Tibial artery (tissue), 4 donors: Measurements from ENCODE around the gene KRTAP2-4.
A peak's percentile ranks its signal among the peaks of the same experiment; 100 is the strongest.
"Not testable (repeated sequence)": the region's sequence is repeated elsewhere in the genome, so short reads cannot be mapped to it uniquely, and the experiment has no call there.

Experiments used
- DNase-seq, 2 donors: peaks; one replicate each; pipeline ENCODE4 v3.0.0-alpha.2; 2019
- H3K27ac ChIP-seq, 2 donors: fragments of 200-600 bp; sonication (generic) in 1 of 2; 1 replicate in 1 of 2; 2 replicates in 1 of 2; pipeline ENCODE4 v1.5.1; 2018 to 2019; ENCODE audit warnings: mild to moderate bottlenecking in 1 of 2
- H3K27me3 ChIP-seq, 2 donors: fragments of 200-600 bp; sonication (generic) in 1 of 2; one replicate each; pipeline versions ENCODE4 v1.5.1 to v1.6.0; 2016 to 2019
- H3K36me3 ChIP-seq, 3 donors: fragments of 200-600 bp; sonication (generic) in 2 of 3; one replicate each; pipeline ENCODE4 v1.5.1; 2016 to 2019; ENCODE audit warnings: mild to moderate bottlenecking in 2 of 3
- H3K4me1 ChIP-seq, 4 donors: fragments of 200-600 bp; sonication (generic) in 2 of 4; 1 replicate in 3 of 4; 2 replicates in 1 of 4; pipeline ENCODE4 v1.5.1; 2016 to 2019
- H3K4me3 ChIP-seq, 2 donors: fragments of 200-600 bp; sonication (generic) in 1 of 2; 1 replicate in 1 of 2; 2 replicates in 1 of 2; pipeline ENCODE4 v1.5.1; 2018 to 2019; ENCODE audit warnings: mild to moderate bottlenecking in 2 of 2
- H3K9me3 ChIP-seq, 3 donors: fragments of 200-600 bp; sonication (generic) in 1 of 3; one replicate each; pipeline ENCODE4 v1.5.1; 2016 to 2019
- intact Hi-C: fragments of 100-400 bp; cut with DNase I; formaldehyde crosslinking; loops from one replicate; pipeline ENCODE4 v1.15.0; 2023; ENCODE audit warnings: low total_unique reads
- TF ChIP-seq, protein P1 (sequence below), 2 experiments: fragments of 200-600 bp in 1 of 2; fragments of 450-650 bp in 1 of 2; IDR thresholded peaks; one replicate each; pipeline ENCODE4 v1.5.1; 2017 to 2019; ENCODE audit warnings: antibody characterized with exemption in 2 of 2, mild to moderate bottlenecking in 1 of 2, moderate library complexity in 1 of 2

The KRTAP2-4 gene

DNA sequence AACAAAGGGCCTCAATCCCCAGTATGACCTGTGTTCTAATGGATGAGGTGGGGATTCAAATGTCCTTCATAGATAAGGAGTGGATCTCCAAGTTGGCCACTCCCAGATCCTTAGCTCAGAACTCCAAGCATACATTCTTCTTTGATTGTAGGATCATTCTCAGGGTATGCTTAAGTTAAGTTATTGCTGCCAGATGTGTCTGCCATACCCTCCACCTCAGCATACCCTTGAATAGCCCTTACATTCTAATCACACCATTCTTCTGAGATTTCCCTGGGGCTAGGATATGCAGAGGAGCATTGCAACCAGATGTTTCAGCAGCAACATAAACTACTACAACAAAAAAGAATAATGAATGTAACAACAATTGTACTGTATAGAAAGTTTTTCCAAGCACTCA lies 1.6 kb upstream of the KRTAP2-4 start:
- H3K9me3 ChIP-seq = no peaks in the 10 kb centered on the region
- peaks cover 0 to 12% (median 1%) of the 10 kb centered on the region in 4 donors for H3K4me1 ChIP-seq
- no peaks in the 10 kb centered on the region for H3K36me3 ChIP-seq
- no peak overlapping the region for H3K4me3 ChIP-seq
- H3K27ac ChIP-seq = no peak overlapping the region
- no peaks in the 10 kb centered on the region for H3K27me3 ChIP-seq
- TF ChIP-seq, protein P1, sequence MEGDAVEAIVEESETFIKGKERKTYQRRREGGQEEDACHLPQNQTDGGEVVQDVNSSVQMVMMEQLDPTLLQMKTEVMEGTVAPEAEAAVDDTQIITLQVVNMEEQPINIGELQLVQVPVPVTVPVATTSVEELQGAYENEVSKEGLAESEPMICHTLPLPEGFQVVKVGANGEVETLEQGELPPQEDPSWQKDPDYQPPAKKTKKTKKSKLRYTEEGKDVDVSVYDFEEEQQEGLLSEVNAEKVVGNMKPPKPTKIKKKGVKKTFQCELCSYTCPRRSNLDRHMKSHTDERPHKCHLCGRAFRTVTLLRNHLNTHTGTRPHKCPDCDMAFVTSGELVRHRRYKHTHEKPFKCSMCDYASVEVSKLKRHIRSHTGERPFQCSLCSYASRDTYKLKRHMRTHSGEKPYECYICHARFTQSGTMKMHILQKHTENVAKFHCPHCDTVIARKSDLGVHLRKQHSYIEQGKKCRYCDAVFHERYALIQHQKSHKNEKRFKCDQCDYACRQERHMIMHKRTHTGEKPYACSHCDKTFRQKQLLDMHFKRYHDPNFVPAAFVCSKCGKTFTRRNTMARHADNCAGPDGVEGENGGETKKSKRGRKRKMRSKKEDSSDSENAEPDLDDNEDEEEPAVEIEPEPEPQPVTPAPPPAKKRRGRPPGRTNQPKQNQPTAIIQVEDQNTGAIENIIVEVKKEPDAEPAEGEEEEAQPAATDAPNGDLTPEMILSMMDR (IDR thresholded peaks at IDR 0.05) = no peak
- intact Hi-C loops = no loop called here
- no peak for DNase-seq

DNA sequence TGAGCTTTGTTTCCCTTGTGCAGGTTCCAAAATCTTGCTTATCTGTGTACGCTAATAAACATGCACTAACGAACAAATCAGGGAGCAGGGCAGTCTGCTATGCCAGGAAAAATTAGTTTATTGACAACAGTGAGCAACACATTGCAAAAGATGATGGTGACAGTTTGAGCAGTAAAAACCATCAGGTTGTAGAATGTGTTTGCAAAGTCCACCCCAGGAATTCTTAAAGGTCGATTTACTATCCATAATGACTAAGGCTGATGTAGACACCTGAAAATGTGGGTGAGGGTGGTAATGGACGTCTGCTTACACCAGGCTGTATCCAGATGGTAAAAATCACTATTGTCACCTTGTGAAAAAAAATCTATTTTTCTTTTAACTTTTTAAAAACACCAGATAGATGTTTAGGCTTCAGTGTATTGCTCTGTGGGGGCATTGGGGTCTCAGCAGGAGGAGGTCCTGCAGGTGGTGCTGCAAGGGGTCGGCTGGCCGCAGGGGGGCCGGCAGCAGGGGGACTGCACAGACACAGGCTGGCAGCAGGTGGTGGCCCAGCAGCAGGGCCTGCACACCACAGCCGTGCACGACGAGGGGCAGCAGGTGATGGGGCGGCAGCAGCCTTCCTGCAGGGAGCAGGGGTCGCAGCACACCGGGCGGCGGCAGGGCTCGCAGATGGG lies 526 bp downstream of the KRTAP2-4 start:
- H3K27me3 ChIP-seq, H3K9me3 ChIP-seq, H3K36me3 ChIP-seq, DNase-seq, intact Hi-C loops, H3K27ac ChIP-seq, H3K4me3 ChIP-seq: not testable (repeated sequence)
- peaks cover 0 to 32% (median 9%) of the 10 kb centered on the region in 4 donors for H3K4me1 ChIP-seq

DNA sequence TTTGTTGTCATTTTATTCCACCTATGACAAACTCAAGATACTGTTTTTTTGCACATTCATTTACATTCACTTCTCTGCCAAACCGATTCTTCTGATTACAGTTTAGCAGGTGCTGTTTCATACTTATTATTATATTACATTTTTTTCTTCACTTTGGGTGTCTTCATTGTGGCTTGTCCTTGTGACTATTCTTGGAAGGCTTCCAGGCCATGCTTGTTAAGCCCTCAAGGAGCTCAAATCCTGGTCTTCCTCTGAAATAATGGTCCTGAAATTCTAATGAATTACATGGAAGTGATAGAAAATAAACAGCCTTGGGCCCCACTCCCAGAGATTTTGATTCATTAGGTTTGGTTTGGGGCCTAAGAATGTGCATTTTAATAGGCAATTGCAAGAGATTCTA lies 1.4 kb downstream of the KRTAP2-4 start:
- Histone ChIP-seq H3K4me1 (peaks cover 0 to 34% (median 11%) of the 10 kb centered on the region in 4 donors), H3K4me3 (no peak overlapping the region), H3K27me3 (no peaks in the 10 kb centered on the region), H3K36me3 (no peaks in the 10 kb centered on the region), H3K9me3 (no peaks in the 10 kb centered on the region), H3K27ac (no peak overlapping the region)
- intact Hi-C loops = no loop called here
- DNase-seq = no peak
- TF ChIP-seq, protein P1 (IDR thresholded peaks at IDR 0.05) = no peak

DNA sequence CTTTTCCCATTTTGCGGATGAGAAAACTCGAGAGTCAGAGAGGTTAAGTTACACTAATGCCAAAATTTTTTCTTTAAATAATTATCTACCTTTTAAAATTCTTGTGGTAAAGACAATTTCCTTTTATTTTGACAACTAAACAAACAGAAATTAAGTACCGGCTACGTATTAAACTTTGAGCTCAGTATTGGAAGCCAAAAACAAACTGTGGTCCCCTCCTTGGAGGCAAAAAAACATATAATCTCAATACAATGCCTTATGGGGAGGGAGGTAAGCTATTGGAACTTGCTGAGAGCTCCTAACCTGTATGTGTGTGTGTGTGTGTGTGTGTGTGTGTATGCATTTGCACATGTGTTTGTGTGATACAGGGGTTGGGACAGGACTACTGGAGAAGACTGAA lies 2.2 kb downstream of the KRTAP2-4 start:
- intact Hi-C loops = no loop called here
- Histone ChIP-seq H3K36me3 (no peaks in the 10 kb centered on the region), H3K4me3 (no peak overlapping the region), H3K27ac (no peak overlapping the region), H3K27me3 (no peaks in the 10 kb centered on the region), H3K9me3 (no peaks in the 10 kb centered on the region), H3K4me1 (peaks cover 0 to 34% (median 11%) of the 10 kb centered on the region in 4 donors)
- DNase-seq = no peak
- TF ChIP-seq, protein P1 (IDR thresholded peaks at IDR 0.05) = no peak

DNA sequence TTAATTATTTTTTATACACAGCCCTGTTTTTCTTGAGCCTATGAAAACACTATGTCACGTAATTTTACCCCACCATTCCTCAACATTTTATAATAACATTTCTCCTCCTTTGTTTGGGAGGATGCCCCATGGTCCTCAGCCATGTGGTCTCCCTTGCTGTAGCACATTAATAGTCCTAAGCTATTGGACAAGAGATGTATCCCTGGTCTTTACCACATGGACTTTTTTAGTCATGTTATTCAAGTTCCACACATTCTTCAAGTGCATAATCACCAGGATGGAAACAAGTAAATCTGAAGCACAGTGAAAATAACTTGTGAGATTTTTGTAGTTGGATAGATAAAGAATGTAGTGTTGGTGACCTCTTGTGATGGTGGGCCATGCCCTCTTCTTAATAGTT lies 3.7 kb downstream of the KRTAP2-4 start:
- H3K27ac ChIP-seq = peak overlapping the region; percentile 57 to 65
- DNase-seq = no peak
- intact Hi-C loops = no loop called here
- H3K27me3 ChIP-seq = no peaks in the 10 kb centered on the region
- TF ChIP-seq, protein P1 (IDR thresholded peaks at IDR 0.05) = no peak
- H3K4me1 ChIP-seq = peaks cover 0 to 34% (median 11%) of the 10 kb centered on the region in 4 donors
- no peaks in the 10 kb centered on the region for H3K36me3 ChIP-seq
- H3K4me3 ChIP-seq = no peak overlapping the region
- no peaks in the 10 kb centered on the region for H3K9me3 ChIP-seq

DNA sequence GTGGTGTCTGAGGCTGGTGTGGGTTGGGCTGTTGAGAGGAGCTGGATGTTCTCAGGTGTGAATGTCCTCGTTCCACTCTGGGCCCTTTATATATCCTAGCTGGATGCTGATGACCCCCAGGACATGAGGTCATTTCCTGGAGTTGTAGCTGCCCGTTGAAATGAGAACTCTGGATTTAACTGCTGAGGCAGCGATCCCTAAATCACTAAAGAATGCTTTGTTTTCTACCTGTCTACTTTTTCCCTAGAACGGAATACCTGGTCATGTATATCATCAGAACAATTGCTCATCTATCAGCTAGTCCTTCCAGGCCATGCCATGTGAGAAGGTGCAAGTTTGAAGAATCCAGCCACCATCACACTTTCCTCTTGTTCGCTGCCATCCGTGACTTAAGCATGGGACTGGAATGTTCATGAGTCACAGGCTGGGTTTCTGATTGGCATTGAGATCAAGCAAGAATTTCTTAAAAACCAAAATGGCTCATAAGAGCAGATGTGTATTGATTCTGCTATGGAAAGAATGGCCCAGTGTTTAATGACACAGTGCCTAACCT lies 5.6 kb downstream of the KRTAP2-4 start, which contains the start of gene KRTAP2-3:
TSS of gene KRTAP2-3 (minus strand) at position 63 of the 553 bp plus-strand sequence. CDS start 64 bp downstream, outside the sequence.
- H3K36me3 ChIP-seq = no peaks in the 10 kb centered on the region
- no peak for DNase-seq
- no peaks in the 10 kb centered on the region for H3K27me3 ChIP-seq

DNA sequence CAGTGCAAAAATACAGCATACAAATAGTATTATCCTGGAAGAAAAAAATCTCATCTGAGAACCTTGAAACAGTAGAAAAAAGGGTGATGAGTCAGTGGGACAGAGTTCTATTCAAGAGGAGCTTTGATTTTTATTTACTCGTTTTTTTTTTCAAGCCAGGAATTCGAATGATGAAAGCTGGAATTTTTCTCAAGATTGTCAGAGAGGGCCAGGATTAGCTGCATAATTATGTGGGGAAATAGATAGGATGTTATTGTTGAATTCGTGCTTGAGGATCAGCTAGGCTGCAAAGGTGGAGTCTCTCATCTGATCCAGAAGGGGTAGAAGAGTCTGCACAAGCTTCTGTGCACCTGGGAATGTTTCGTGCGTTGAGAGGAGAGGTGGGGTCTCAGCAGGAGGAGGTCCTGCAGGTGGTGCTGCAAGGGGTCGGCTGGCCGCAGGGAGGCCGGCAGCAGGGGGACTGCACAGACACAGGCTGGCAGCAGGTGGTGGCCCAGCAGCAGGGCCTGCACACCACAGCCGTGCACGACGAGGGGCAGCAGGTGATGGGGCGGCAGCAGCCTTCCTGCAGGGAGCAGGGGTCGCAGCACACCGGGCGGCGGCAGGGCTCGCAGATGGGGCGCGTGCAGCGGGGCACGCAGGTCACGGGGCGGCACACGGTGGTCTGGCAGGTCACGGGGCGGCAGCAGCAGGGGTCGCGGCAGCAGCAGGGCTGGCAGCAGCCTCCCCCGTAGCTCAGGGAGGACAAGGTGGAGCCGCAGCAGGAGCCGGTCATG lies 6.2 kb downstream of the KRTAP2-4 start:
- H3K36me3 ChIP-seq, H3K27ac ChIP-seq, H3K4me3 ChIP-seq, H3K27me3 ChIP-seq, DNase-seq, H3K9me3 ChIP-seq, intact Hi-C loops: not testable (repeated sequence)
- peaks cover 0 to 34% (median 11%) of the 10 kb centered on the region in 4 donors for H3K4me1 ChIP-seq

More for the DNA sequence above, 5.6 kb downstream of the KRTAP2-4 start, which contains the start of gene KRTAP2-3:
- Histone ChIP-seq H3K4me1 (peaks cover 0 to 34% (median 11%) of the 10 kb centered on the region in 4 donors), H3K27ac (peak within 1 kb of the TSS in 1 of 2 donors; percentile 57), H3K9me3 (no peaks in the 10 kb centered on the region), H3K4me3 (no peak within 1 kb of the TSS)
- intact Hi-C loops = no loop called here
- TF ChIP-seq, protein P1 (IDR thresholded peaks at IDR 0.05) = no peak
